Measurements from ENCODE around the gene RNF138.

DNA sequence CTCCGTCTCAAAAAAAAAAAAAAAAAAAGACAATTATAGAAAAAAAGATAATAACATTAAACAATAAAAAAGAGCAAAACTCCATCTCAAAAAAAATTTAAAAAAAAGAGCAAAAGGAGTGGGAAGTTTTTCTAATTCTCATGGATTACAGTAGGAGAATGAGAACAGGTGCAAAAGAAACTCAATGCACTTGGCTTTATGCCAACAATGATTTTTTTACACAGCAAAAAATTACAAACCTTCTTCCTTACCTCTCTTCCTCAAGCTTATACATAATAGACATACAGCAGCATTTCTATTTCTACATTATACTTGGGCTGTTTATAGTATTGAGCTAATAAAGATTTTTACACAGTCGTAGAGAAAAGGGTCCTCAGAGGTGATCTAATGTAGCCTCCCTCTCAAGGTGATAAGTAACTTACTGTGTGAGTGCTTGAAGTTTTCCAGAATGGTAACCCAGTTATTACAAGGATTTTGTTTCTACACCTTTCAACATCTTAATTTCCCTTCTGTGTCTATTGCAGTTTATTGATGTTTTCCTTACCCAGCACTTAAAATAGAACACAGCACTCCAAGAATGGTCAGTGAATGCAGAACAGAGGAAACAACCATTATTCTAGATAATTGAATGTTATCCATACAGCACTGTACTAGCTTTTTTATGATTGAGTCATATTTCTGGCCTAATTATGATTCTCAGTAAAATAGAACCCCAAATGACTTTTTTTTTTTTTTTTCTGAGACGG lies 34.9 kb upstream of the RNF138 start:
- TF ChIP-seq EZH2 (IDR thresholded peaks at IDR 0.05; ENCODE audit: low read length, missing control alignments): no peak
- TF ChIP-seq, protein P1, sequence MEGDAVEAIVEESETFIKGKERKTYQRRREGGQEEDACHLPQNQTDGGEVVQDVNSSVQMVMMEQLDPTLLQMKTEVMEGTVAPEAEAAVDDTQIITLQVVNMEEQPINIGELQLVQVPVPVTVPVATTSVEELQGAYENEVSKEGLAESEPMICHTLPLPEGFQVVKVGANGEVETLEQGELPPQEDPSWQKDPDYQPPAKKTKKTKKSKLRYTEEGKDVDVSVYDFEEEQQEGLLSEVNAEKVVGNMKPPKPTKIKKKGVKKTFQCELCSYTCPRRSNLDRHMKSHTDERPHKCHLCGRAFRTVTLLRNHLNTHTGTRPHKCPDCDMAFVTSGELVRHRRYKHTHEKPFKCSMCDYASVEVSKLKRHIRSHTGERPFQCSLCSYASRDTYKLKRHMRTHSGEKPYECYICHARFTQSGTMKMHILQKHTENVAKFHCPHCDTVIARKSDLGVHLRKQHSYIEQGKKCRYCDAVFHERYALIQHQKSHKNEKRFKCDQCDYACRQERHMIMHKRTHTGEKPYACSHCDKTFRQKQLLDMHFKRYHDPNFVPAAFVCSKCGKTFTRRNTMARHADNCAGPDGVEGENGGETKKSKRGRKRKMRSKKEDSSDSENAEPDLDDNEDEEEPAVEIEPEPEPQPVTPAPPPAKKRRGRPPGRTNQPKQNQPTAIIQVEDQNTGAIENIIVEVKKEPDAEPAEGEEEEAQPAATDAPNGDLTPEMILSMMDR (conservative IDR thresholded peaks at IDR 0.05 in 1 of 2, IDR thresholded peaks at IDR 0.05 in 1 of 2; ENCODE audit: low read depth in 1 of 2, low read length in 2 of 2): no peak

All from fibroblast of lung (primary cell).